ENCODE data around the gene ATXN1.

ATXN1 gene

GRCh38 chr6:16696496-16696895, 64.8 kb downstream of the ATXN1 start:
- no peak for DNase-seq

- DNase-seq = peak; percentile 65
Measured at GRCh38 chr6:16694781-16695578, 66.3 kb downstream of the ATXN1 start.

- DNase-seq = no peak
Measured at GRCh38 chr6:16691324-16691723, 69.9 kb downstream of the ATXN1 start.

- no peak for DNase-seq
Measured at GRCh38 chr6:16690608-16691142, 70.6 kb downstream of the ATXN1 start.

GRCh38 chr6:16689788-16690607, 71.3 kb downstream of the ATXN1 start:
- DNase-seq = no peak

GRCh38 chr6:16688984-16689636, 72.2 kb downstream of the ATXN1 start:
- DNase-seq = no peak

GRCh38 chr6:16688436-16688835, 72.8 kb downstream of the ATXN1 start:
- no peak for DNase-seq

GRCh38 chr6:16687045-16687444, 74.2 kb downstream of the ATXN1 start:
- no peak for DNase-seq

- DNase-seq = peak; percentile 75
Measured at GRCh38 chr6:16684896-16685554, 76.2 kb downstream of the ATXN1 start.

- no peak for DNase-seq
Measured at GRCh38 chr6:16684195-16684689, 77.0 kb downstream of the ATXN1 start.

- no peak for DNase-seq
Measured at GRCh38 chr6:16683641-16684194, 77.5 kb downstream of the ATXN1 start.

GRCh38 chr6:16681260-16681873, 79.9 kb downstream of the ATXN1 start:
- no peak for DNase-seq

GRCh38 chr6:16679050-16679449, 82.2 kb downstream of the ATXN1 start:
- no peak for DNase-seq

- DNase-seq = no peak
Measured at GRCh38 chr6:16677458-16677857, 83.8 kb downstream of the ATXN1 start.

GRCh38 chr6:16676978-16677377, 84.3 kb downstream of the ATXN1 start:
- DNase-seq = no peak

GRCh38 chr6:16676376-16676775, 84.9 kb downstream of the ATXN1 start:
- DNase-seq = no peak

- no peak for DNase-seq
Measured at GRCh38 chr6:16674801-16675392, 86.4 kb downstream of the ATXN1 start.

GRCh38 chr6:16673011-16673797, 88.1 kb downstream of the ATXN1 start:
- no peak for DNase-seq

- no peak for DNase-seq
Measured at GRCh38 chr6:16671302-16672289, 89.7 kb downstream of the ATXN1 start.
